ENCODE measurements around the gene POU2F2. TPM values are rescaled to one million over a fixed set of nuclear protein-coding genes. Genes with fewer than 3 reads are reported as not detected.

Gene POU2F2
- total RNA-seq, 6 experiments from 2014 or later, result 0.18 to 3.0 (median 1.00) TPM

GRCh38 chr19:42122691-42123607 lies 9.3 kb downstream of the POU2F2 start:
- 55% methylated on average over 8 of the region's 17 CpGs for WGBS (ENCODE audit: insufficient coverage, low coverage, low lambda C conversion rate, missing lambda C conversion rate)
- Histone ChIP-seq H3K27me3 (no peaks in the 10 kb centered on the region), H3K36me3 (no peaks in the 10 kb centered on the region), H3K27ac (no peak overlapping the region), H3K4me1 (no peaks in the 10 kb centered on the region), H3K9me3 (no peaks in the 10 kb centered on the region), H3K4me3 (no peak overlapping the region)
- TF ChIP-seq POLR2A (IDR thresholded peaks at IDR 0.05), result no peak
- TF ChIP-seq CTCF (IDR thresholded peaks at IDR 0.05), result no peak
- ATAC-seq, result no peak
- intact Hi-C loops (cut with DNase I), result loop anchor here in 1 of 2 donors (10.0 kb wide), 1 partner anchor 282 kb away; no protein-coding TSS in a partner anchor
- no peak for DNase-seq

- DNase-seq (peak; percentile 50 to 65 (median 60)), ATAC-seq (peak; percentile 65 to 88 (median 77))
- Histone ChIP-seq H3K4me3 (no peak overlapping the region), H3K27me3 (no peaks in the 10 kb centered on the region), H3K36me3 (no peaks in the 10 kb centered on the region), H3K27ac (no peak overlapping the region), H3K9me3 (no peaks in the 10 kb centered on the region), H3K4me1 (no peaks in the 10 kb centered on the region)
- 20% methylated on average over 3 of the region's 8 CpGs for WGBS (ENCODE audit: insufficient coverage, low coverage, low lambda C conversion rate, missing lambda C conversion rate)
- intact Hi-C loops (cut with DNase I), result loop anchor here in 1 of 2 donors (10.0 kb wide), 1 partner anchor 283 kb away; no protein-coding TSS in a partner anchor
- no peak for TF ChIP-seq CTCF (IDR thresholded peaks at IDR 0.05)
- no peak for TF ChIP-seq POLR2A (IDR thresholded peaks at IDR 0.05)
Observed at GRCh38 chr19:42121656-42122069, 10.6 kb downstream of the POU2F2 start.

- H3K9me3 ChIP-seq, result no peaks in the 10 kb centered on the region
- intact Hi-C loops (cut with DNase I), result loop anchor here in 1 of 2 donors (10.0 kb wide), 1 partner anchor 284 kb away; no protein-coding TSS in a partner anchor
- no peaks in the 10 kb centered on the region for H3K36me3 ChIP-seq
- ATAC-seq, result peak in 3 of 4 donors; percentile 29 to 41 (median 31)
- H3K27me3 ChIP-seq, result no peaks in the 10 kb centered on the region
- H3K27ac ChIP-seq, result no peak overlapping the region
- H3K4me1 ChIP-seq, result no peaks in the 10 kb centered on the region
- no peak for TF ChIP-seq CTCF (IDR thresholded peaks at IDR 0.05)
- TF ChIP-seq POLR2A (IDR thresholded peaks at IDR 0.05), result no peak
- H3K4me3 ChIP-seq, result no peak overlapping the region
- WGBS (ENCODE audit: insufficient coverage, low coverage, low lambda C conversion rate, missing lambda C conversion rate), result 8% methylated on average over 2 of the region's 5 CpGs
- no peak for DNase-seq
Observed at GRCh38 chr19:42121036-42121621, 11.1 kb downstream of the POU2F2 start.

GRCh38 chr19:42120276-42120980 lies 11.8 kb downstream of the POU2F2 start:
- intact Hi-C loops (cut with DNase I), result loop anchor here in 1 of 2 donors (10.0 kb wide), 1 partner anchor 284 kb away; no protein-coding TSS in a partner anchor
- ATAC-seq, result no peak
- no peak for TF ChIP-seq POLR2A (IDR thresholded peaks at IDR 0.05)
- no peak for TF ChIP-seq CTCF (IDR thresholded peaks at IDR 0.05)
- no peak for DNase-seq
- no peaks in the 10 kb centered on the region for H3K4me1 ChIP-seq
- WGBS (ENCODE audit: insufficient coverage, low coverage, low lambda C conversion rate, missing lambda C conversion rate), result 68% methylated on average over 10 of the region's 10 CpGs
- H3K27me3 ChIP-seq, result no peaks in the 10 kb centered on the region
- H3K4me3 ChIP-seq, result no peak overlapping the region
- H3K27ac ChIP-seq, result no peak overlapping the region
- H3K36me3 ChIP-seq, result no peaks in the 10 kb centered on the region
- no peaks in the 10 kb centered on the region for H3K9me3 ChIP-seq
